Psoas muscle (tissue), 8 donors: ENCODE results near the gene PITPNM3. TPM values are rescaled to one million over a fixed set of nuclear protein-coding genes. Genes with fewer than 3 reads are reported as not detected.

Source experiments
- ATAC-seq, 4 donors: fragments of 200-7000 bp; cut with Tn5 transposase; one replicate each; pipeline ENCODE4 v1.9.1; 2020; ENCODE audit warnings: moderate library complexity in 3 of 4, mild to moderate bottlenecking in 2 of 4
- DNase-seq, 2 donors: peaks; one replicate each; pipeline ENCODE4 v3.0.0-alpha.2; 2020
- H3K27ac ChIP-seq: fragments of 200-600 bp; one replicate; pipeline ENCODE4 v1.8.0; 2022
- H3K27me3 ChIP-seq, 3 donors: fragments of 200-600 bp in 1 of 3; one replicate each; pipeline versions ENCODE4 v1.6.1 to v1.8.0; 2013 to 2022; ENCODE audit warnings: low read length in 2 of 3, mild to moderate bottlenecking in 2 of 3, moderate library complexity in 1 of 3; ENCODE audit not compliant: insufficient read depth in 3 of 3
- H3K36me3 ChIP-seq, 2 donors: fragments of 200-600 bp in 1 of 2; one replicate each; pipeline versions ENCODE4 v1.6.1 to v1.8.0; 2013 to 2022; ENCODE audit warnings: low read depth in 1 of 2, mild to moderate bottlenecking in 1 of 2, moderate library complexity in 1 of 2; ENCODE audit not compliant: insufficient read depth in 1 of 2
- H3K4me1 ChIP-seq: fragments of 200-600 bp; one replicate; pipeline ENCODE4 v1.8.0; 2022
- H3K4me3 ChIP-seq: fragments of 200-600 bp; one replicate; pipeline ENCODE4 v1.8.0; 2022; ENCODE audit warnings: mild to moderate bottlenecking
- H3K9me3 ChIP-seq: fragments of 200-600 bp; one replicate; pipeline ENCODE4 v1.8.0; 2022
- whole genome bisulfite sequencing, 3 donors: extraction: QIAGEN DNeasy Blood & Tissue Kit; methylation state at CpG; one replicate each; pipeline versions ENCODE4 v1.1.6 to v1.1.7; 2013; 5-methylcytosine and 5-hydroxymethylcytosine counted together
- intact Hi-C, 2 donors: fragments of 100-400 bp; cut with DNase I; formaldehyde crosslinking; loops; one replicate each; pipeline versions ENCODE4 v1.11.0 to v1.14.2; 2022
- polyA plus RNA-seq, 3 donors: library from polyadenylated mRNA; stranded (reverse); fragments of 200-250 nt; gene quantifications; one replicate each; pipeline ENCODE4 v1.2.3, GENCODE V29; 2013
- total RNA-seq, 4 donors: library from RNA; stranded (reverse); fragmentation: NEBNext Ultra II Directional in 2 of 4; extraction: Animal tissue kit (Norgen Biotek cat#: 25700) in 2 of 4; gene quantifications; one replicate each; pipeline versions ENCODE4 v1.2.1 to v1.2.4, GENCODE V29; 2021 to 2023
- TF ChIP-seq, protein P1 (sequence below): fragments of 200-600 bp; IDR thresholded peaks from one replicate; pipeline ENCODE4 v1.8.0; 2022; ENCODE audit warnings: antibody characterized with exemption
- donor health status: healthy with polysubstance abuse.
- donor health status: DM: no; HTN: no; CAD: no; lungs with moderate emphysema.
- donor health status: Bipolar disorder and iron deficiency.
- donor health status: healthy.
- donor health status: DM: yes; HTN: yes; CAD: no.
- donor health status: DM: no; HTN: no; CAD: no.
- donor health status: DM: no; HTN: no; CAD: no.
- donor health status: DM: yes; HTN: yes; CAD: no.

The PITPNM3 gene
- total and polyA plus RNA-seq, 7 donors, result 0.08 to 0.65 (median 0.32) TPM

GRCh38 chr17:6531575-6531974 lies 24.8 kb downstream of the PITPNM3 start:
- DNase-seq (no peak), ATAC-seq (no peak)
- intact Hi-C loops, result no loop called here
- Histone ChIP-seq H3K9me3 (no peaks in the 10 kb centered on the region), H3K27ac (no peak overlapping the region), H3K4me1 (no peaks in the 10 kb centered on the region), H3K36me3 (no peaks in the 10 kb centered on the region), H3K27me3 (no peaks in the 10 kb centered on the region), H3K4me3 (no peak overlapping the region)
- TF ChIP-seq, protein P1, sequence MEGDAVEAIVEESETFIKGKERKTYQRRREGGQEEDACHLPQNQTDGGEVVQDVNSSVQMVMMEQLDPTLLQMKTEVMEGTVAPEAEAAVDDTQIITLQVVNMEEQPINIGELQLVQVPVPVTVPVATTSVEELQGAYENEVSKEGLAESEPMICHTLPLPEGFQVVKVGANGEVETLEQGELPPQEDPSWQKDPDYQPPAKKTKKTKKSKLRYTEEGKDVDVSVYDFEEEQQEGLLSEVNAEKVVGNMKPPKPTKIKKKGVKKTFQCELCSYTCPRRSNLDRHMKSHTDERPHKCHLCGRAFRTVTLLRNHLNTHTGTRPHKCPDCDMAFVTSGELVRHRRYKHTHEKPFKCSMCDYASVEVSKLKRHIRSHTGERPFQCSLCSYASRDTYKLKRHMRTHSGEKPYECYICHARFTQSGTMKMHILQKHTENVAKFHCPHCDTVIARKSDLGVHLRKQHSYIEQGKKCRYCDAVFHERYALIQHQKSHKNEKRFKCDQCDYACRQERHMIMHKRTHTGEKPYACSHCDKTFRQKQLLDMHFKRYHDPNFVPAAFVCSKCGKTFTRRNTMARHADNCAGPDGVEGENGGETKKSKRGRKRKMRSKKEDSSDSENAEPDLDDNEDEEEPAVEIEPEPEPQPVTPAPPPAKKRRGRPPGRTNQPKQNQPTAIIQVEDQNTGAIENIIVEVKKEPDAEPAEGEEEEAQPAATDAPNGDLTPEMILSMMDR, result no peak
- 84 to 91% (median 86%) methylated on average over 7 of the region's 7 CpGs for WGBS, 3 donors

- no peaks in the 10 kb centered on the region for H3K9me3 ChIP-seq
- no peak for ATAC-seq
- no peaks in the 10 kb centered on the region for H3K4me1 ChIP-seq
- intact Hi-C loops, result no loop called here
- no peak for DNase-seq
- WGBS, 3 donors, result 86 to 90% (median 87%) methylated on average over 5 of the region's 5 CpGs
- peaks cover 0 to 3% (median 0%) of the 10 kb centered on the region in 3 donors for H3K27me3 ChIP-seq
- TF ChIP-seq, protein P1, result no peak
- H3K27ac ChIP-seq, result no peak overlapping the region
- H3K36me3 ChIP-seq, result no peaks in the 10 kb centered on the region
- no peak overlapping the region for H3K4me3 ChIP-seq
These were observed 25.9 kb downstream of the PITPNM3 start for GRCh38 chr17:6530324-6530920.

DNA sequence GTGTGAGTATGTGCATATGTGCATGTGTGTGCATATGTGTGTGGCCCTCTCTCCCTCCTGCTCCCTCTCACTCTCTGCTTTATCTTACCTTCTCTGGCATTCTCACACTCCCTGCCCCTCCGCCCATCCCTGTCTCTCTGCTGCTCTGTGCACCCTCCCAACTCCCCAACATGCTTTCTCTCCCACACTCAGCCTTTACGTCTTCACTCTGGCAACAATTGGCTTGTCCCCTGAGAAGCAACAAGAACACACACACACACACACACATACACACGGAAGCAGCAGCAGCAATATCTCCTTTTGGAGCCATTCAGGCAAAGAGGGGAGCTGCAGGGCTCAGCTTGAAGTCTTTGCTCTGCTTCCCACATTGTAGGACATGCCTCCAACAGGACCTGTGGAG lies 27.8 kb downstream of the PITPNM3 start:
- 72 to 74% (median 74%) methylated on average over 3 of the region's 3 CpGs for WGBS, 3 donors
- no peak overlapping the region for H3K27ac ChIP-seq
- TF ChIP-seq, protein P1, result no peak
- H3K36me3 ChIP-seq, result no peaks in the 10 kb centered on the region
- peaks cover 0 to 3% (median 0%) of the 10 kb centered on the region in 3 donors for H3K27me3 ChIP-seq
- no peaks in the 10 kb centered on the region for H3K4me1 ChIP-seq
- ATAC-seq, result no peak
- no peak overlapping the region for H3K4me3 ChIP-seq
- no peak for DNase-seq
- no peaks in the 10 kb centered on the region for H3K9me3 ChIP-seq
- intact Hi-C loops, result no loop called here

- Histone ChIP-seq H3K36me3 (no peaks in the 10 kb centered on the region), H3K4me3 (no peak overlapping the region), H3K27ac (no peak overlapping the region), H3K9me3 (no peaks in the 10 kb centered on the region), H3K4me1 (no peaks in the 10 kb centered on the region), H3K27me3 (peaks cover 0 to 3% (median 0%) of the 10 kb centered on the region in 3 donors)
- no peak for ATAC-seq
- no peak for DNase-seq
- WGBS, 3 donors, result 84 to 91% (median 89%) methylated on average over 6 of the region's 6 CpGs
- TF ChIP-seq, protein P1, result no peak
- intact Hi-C loops, result no loop called here
These were observed 29.8 kb downstream of the PITPNM3 start for GRCh38 chr17:6526362-6527152.
